Right lobe of liver (tissue), 6 donors: ENCODE results near the gene PACS2. TPM values are rescaled to one million over a fixed set of nuclear protein-coding genes. Genes with fewer than 3 reads are reported as not detected.

Experiments
- ATAC-seq, 4 donors: fragments of 200-7000 bp; cut with Tn5 transposase; one replicate each; pipeline ENCODE4 v1.9.1; 2020; ENCODE audit warnings: mild to moderate bottlenecking in 4 of 4, moderate library complexity in 4 of 4
- DNase-seq, 3 donors: peaks; one replicate each; pipeline ENCODE4 v3.0.0-alpha.2; 2020
- H3K27ac ChIP-seq, 3 donors: fragments of 200-600 bp; one replicate each; pipeline ENCODE4 v1.8.0; 2022
- H3K27me3 ChIP-seq, 2 donors: fragments of 200-600 bp; one replicate each; pipeline ENCODE4 v1.8.0; 2022
- H3K36me3 ChIP-seq, 4 donors: fragments of 200-600 bp; sonication (generic) in 1 of 4; one replicate each; pipeline versions ENCODE4 v1.5.1 to v1.8.0; 2017 to 2022; ENCODE audit warnings: control low read depth in 1 of 4
- H3K4me1 ChIP-seq, 4 donors: fragments of 200-600 bp; sonication (generic) in 1 of 4; one replicate each; pipeline versions ENCODE4 v1.5.1 to v1.8.0; 2017 to 2022; ENCODE audit warnings: control low read depth in 1 of 4
- H3K4me3 ChIP-seq, 3 donors: fragments of 200-600 bp; one replicate each; pipeline ENCODE4 v1.8.0; 2022
- H3K9me3 ChIP-seq, 4 donors: fragments of 200-600 bp; sonication (generic) in 1 of 4; one replicate each; pipeline versions ENCODE4 v1.5.1 to v1.8.0; 2017 to 2022; ENCODE audit warnings: control low read depth in 1 of 4
- POLR2A ChIP-seq: fragments of 450-650 bp; IDR thresholded peaks from one replicate; pipeline ENCODE4 v1.6.1; 2017; ENCODE audit warnings: antibody characterized with exemption, mild to moderate bottlenecking
- WGBS: methylation state at CpG from one replicate; pipeline ENCODE4 v1.1.6; 2018; ENCODE audit warnings: low coverage, low lambda C conversion rate; ENCODE audit not compliant: insufficient coverage; ENCODE audit errors: missing lambda C conversion rate; 5-methylcytosine and 5-hydroxymethylcytosine counted together
- intact Hi-C, 2 donors: fragments of 100-400 bp; cut with DNase I; formaldehyde crosslinking; loops; one replicate each; pipeline versions ENCODE4 v1.11.2 to v1.14.1; 2022
- total RNA-seq, 6 experiments: library from RNA; depleted of rRNA in 2 of 6; stranded (reverse); fragments of >200 nt in 2 of 6; fragmentation: NEBNext Ultra II Directional in 3 of 6; extraction: Animal tissue kit (Norgen Biotek cat#: 25700) in 3 of 6; gene quantifications; one replicate each; pipeline versions ENCODE4 v1.1.0 to v1.2.4, GENCODE V29; 2016 to 2023
- TF ChIP-seq, protein P1 (sequence below), 4 donors: fragments of 200-600 bp in 3 of 4; fragments of 450-650 bp in 1 of 4; IDR thresholded peaks; one replicate each; pipeline versions ENCODE4 v1.5.1 to v1.8.0; 2016 to 2022; ENCODE audit warnings: antibody characterized with exemption in 4 of 4, mild to moderate bottlenecking in 2 of 4
- donor health status: DM: no; HTN: yes; CAD: no.
- donor health status: DM: no; HTN: no; CAD: no.
- donor health status: DM: no; HTN: no; CAD: no.
- donor health status: DM: no; HTN: yes; CAD: no.
- donor health status: DM: no; HTN: yes; CAD: no.

Gene PACS2
- total RNA-seq, 6 experiments from 2014 or later: 19.8 to 26.7 (median 21.5) TPM

DNA sequence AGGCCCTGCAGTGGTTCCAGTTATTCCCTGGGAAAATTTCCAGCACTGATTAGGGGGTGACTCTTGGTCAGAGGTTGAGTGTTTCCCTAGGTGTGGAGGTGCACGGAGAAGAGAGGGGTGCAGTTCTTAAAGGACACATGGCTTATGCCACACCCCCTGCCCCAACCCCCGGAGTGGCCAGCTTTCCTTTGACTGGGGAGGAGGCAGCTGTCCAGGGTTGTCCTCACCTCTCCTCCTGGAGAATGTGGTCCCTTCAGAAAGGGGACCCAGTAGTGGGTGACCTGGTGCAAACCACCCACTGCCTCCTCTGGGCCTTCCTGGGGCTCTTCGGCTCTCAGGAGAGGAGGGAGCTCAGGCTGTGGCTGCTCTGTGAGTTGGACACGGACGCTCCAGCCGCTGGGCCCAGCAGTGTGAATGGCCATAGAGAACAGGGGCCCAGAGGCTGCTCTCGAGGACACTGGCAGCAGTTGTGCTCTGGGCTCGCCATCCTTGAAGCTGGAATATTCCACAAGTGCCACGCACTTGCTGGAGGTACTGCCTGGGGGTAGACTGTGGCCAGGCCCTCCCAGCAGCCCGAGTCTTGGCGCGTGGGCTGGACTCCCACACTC, 13.6 kb downstream of the PACS2 start:
- Histone ChIP-seq H3K36me3 (no peaks in the 10 kb centered on the region), H3K9me3 (no peaks in the 10 kb centered on the region), H3K27ac (no peak overlapping the region), H3K4me3 (no peak overlapping the region), H3K27me3 (no peaks in the 10 kb centered on the region), H3K4me1 (peaks cover 0 to 16% (median 7%) of the 10 kb centered on the region in 4 donors)
- DNase-seq (peak in 1 of 3 donors; percentile 33), ATAC-seq (peak; percentile 4 to 35 (median 15))
- TF ChIP-seq, protein P1, sequence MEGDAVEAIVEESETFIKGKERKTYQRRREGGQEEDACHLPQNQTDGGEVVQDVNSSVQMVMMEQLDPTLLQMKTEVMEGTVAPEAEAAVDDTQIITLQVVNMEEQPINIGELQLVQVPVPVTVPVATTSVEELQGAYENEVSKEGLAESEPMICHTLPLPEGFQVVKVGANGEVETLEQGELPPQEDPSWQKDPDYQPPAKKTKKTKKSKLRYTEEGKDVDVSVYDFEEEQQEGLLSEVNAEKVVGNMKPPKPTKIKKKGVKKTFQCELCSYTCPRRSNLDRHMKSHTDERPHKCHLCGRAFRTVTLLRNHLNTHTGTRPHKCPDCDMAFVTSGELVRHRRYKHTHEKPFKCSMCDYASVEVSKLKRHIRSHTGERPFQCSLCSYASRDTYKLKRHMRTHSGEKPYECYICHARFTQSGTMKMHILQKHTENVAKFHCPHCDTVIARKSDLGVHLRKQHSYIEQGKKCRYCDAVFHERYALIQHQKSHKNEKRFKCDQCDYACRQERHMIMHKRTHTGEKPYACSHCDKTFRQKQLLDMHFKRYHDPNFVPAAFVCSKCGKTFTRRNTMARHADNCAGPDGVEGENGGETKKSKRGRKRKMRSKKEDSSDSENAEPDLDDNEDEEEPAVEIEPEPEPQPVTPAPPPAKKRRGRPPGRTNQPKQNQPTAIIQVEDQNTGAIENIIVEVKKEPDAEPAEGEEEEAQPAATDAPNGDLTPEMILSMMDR (IDR thresholded peaks at IDR 0.05): no peak
- no peak for TF ChIP-seq POLR2A
- intact Hi-C loops: no loop called here
- 60% methylated on average over 1 of the region's 12 CpGs for WGBS

DNA sequence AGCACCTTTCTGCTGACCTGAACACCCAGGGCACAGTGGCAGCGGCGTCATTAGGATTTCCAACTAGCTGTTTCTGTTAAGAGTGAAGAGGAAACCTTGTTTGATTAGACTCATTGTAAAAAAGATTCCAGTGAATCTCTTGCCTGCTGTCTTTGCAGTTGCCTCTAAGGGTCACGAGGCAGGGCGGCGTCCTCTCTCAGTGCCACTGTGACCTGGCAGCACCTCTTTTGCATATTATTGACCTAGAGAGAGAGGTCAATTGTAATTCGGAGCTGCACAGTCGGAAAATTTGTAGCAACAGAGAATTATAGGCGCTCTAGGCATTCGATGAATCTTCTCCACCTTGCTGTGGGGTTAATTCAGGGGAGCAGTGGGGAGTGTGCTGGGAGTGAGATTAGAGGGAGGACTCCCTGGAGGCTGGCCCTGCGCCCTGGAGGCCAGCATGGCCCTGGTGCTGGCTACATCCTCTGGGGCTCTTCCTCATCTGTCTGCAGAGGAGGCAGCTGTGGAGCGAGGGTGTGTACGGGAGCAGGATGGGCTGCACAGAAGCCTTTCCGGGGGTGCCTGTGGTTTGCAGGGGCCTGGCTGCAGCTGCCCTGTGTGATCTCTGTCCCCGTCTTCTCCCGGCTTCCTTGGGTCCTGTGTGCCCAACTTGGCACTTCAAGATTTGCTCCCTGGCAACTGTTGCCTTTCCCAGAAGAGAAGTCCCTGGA, 14.3 kb downstream of the PACS2 start:
- no peak overlapping the region for H3K4me3 ChIP-seq
- no peaks in the 10 kb centered on the region for H3K9me3 ChIP-seq
- no peak for TF ChIP-seq POLR2A
- TF ChIP-seq, protein P1 (IDR thresholded peaks at IDR 0.05): no peak
- H3K27me3 ChIP-seq: no peaks in the 10 kb centered on the region
- 29% methylated on average over 7 of the region's 15 CpGs for WGBS
- no peak overlapping the region for H3K27ac ChIP-seq
- intact Hi-C loops: no loop called here
- DNase-seq: peak in 2 of 3 donors; percentile 59 to 81
- H3K4me1 ChIP-seq: peaks cover 0 to 22% (median 10%) of the 10 kb centered on the region in 4 donors
- ATAC-seq: peak; percentile 68 to 82 (median 72)
- H3K36me3 ChIP-seq: no peaks in the 10 kb centered on the region

DNA sequence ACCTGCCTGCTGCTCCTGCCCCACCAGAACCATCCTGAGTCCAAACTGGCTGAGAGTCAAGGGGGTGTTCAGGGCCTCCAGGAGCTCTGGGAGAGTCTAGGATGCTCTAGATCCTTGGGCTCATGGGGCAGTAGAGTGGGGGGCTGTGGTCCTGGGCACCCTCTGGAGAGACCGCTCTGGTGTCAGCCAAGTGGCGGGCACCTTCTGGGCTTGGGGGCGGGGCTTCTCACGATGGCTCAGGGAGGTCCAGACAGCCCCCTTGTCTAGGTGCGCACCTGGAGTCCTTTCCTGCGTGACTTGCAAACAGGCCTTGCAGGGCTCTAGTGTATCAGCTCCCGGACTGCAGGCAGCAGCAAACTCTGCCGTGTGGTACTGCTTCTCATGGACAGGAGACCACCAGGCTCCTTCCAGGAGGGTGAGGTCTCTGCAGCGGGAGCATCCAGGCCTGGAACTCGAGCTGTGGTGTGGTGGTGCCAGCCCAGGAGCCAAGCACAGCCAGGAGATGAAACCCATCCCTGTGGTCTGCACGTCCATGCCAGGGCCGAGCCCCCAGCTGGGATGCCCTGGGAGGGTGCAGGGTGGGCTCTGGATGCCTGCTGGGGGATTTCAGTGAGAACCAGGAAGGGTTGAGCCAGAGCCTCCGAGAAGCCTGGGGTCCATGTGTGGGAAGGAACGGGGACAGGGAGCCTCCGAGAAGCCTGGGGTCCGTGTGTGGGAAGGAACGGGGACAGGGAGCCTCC, 15.0 kb downstream of the PACS2 start:
- Histone ChIP-seq H3K4me3 (no peak overlapping the region), H3K4me1 (peaks cover 0 to 25% (median 12%) of the 10 kb centered on the region in 4 donors), H3K27me3 (no peaks in the 10 kb centered on the region), H3K9me3 (no peaks in the 10 kb centered on the region), H3K27ac (no peak overlapping the region), H3K36me3 (no peaks in the 10 kb centered on the region)
- DNase-seq (peak in 1 of 3 donors; percentile 37), ATAC-seq (no peak)
- TF ChIP-seq POLR2A: no peak
- TF ChIP-seq, protein P1 (IDR thresholded peaks at IDR 0.05): no peak
- intact Hi-C loops: no loop called here
- 97% methylated on average over 6 of the region's 17 CpGs for WGBS

DNA sequence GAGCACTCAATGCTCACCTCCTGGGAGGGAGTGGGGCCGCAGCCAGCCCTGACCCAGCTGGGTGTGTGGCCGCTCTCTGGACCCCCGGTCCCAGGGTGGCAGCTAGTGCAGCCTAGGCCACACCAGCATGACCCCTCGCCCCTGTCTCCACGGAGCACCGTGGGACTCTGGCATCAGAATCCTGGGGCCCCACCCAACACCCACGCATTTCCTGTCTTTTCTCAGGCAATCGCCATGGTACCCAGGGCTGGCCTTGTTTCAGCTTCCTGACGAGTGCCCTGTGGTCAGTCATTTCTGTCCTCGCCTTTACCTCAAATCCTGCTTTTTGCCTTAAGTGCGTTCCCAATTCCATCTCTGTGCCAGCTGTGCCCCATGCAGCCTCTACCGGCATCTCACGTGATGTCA, 15.9 kb downstream of the PACS2 start:
- 43% methylated on average over 9 of the region's 13 CpGs for WGBS
- peak in 2 of 3 donors; percentile 47 to 55 for DNase-seq
- peak in 1 of 4 donors; percentile 21 for ATAC-seq
- Histone ChIP-seq H3K36me3 (no peaks in the 10 kb centered on the region), H3K27me3 (no peaks in the 10 kb centered on the region), H3K4me1 (peaks cover 0 to 25% (median 12%) of the 10 kb centered on the region in 4 donors), H3K27ac (peak overlapping the region in 1 of 3 donors; percentile 13), H3K9me3 (no peaks in the 10 kb centered on the region), H3K4me3 (no peak overlapping the region)
- TF ChIP-seq, protein P1 (IDR thresholded peaks at IDR 0.05): no peak
- TF ChIP-seq POLR2A: no peak
- intact Hi-C loops: no loop called here
